Glutamatergic neuron (in vitro differentiated cells): Measurements from ENCODE around the gene AR. TPM values are rescaled to one million over a fixed set of nuclear protein-coding genes. Genes with fewer than 3 reads are reported as not detected.
A peak's percentile ranks its signal among the peaks of the same experiment; 100 is the strongest.

ENCODE experiments used
- DNase-seq: peaks from one replicate; pipeline ENCODE4 v3.0.0; 2022
- H3K27ac Mint-ChIP-seq: one replicate; pipeline ENCODE4 v1.8.0; 2020; ENCODE audit warnings: mild to moderate bottlenecking, mixed read lengths, inconsistent platforms; ENCODE audit not compliant: unreplicated experiment
- H3K27me3 Mint-ChIP-seq: one replicate; pipeline ENCODE4 v1.8.0; 2020; ENCODE audit warnings: mild to moderate bottlenecking, moderate library complexity, mixed read lengths, inconsistent platforms; ENCODE audit not compliant: unreplicated experiment
- H3K36me3 Mint-ChIP-seq: one replicate; pipeline ENCODE4 v1.8.0; 2020; ENCODE audit warnings: mild to moderate bottlenecking, mixed read lengths, inconsistent platforms; ENCODE audit not compliant: unreplicated experiment
- H3K4me1 Mint-ChIP-seq: one replicate; pipeline ENCODE4 v1.8.0; 2020; ENCODE audit warnings: mild to moderate bottlenecking, low read depth, mixed read lengths, inconsistent platforms; ENCODE audit not compliant: unreplicated experiment
- H3K4me3 Mint-ChIP-seq: one replicate; pipeline ENCODE4 v1.8.0; 2020; ENCODE audit warnings: mild to moderate bottlenecking, mixed read lengths, inconsistent platforms; ENCODE audit not compliant: unreplicated experiment
- H3K9me3 Mint-ChIP-seq: one replicate; pipeline ENCODE4 v1.8.0; 2020; ENCODE audit warnings: mild to moderate bottlenecking, moderate library complexity, mixed read lengths, inconsistent platforms; ENCODE audit not compliant: unreplicated experiment
- CTCF ChIP-seq: fragments of 200-600 bp; sonication (generic); IDR thresholded peaks from one replicate; pipeline ENCODE4 v1.5.0; 2021; ENCODE audit not compliant: partially characterized antibody, unreplicated experiment
- total RNA-seq: library from RNA; stranded (reverse); fragmentation: NEBNext Ultra II Directional; extraction: Animal tissue kit (Norgen Biotek cat#: 25700); gene quantifications from one replicate; pipeline ENCODE4 v1.2.1, GENCODE V29; 2021; ENCODE audit not compliant: unreplicated experiment

AR gene
- total RNA-seq, 1 donor from 2014 or later: 0.56 TPM

- DNase-seq: no peak
- Mint-ChIP-seq H3K9me3 (no peaks in the 10 kb centered on the region), H3K4me3 (no peak overlapping the region), H3K4me1 (peaks cover 14% of the 10 kb centered on the region), H3K27me3 (peaks cover 2% of the 10 kb centered on the region), H3K36me3 (no peaks in the 10 kb centered on the region), H3K27ac (no peak overlapping the region)
- no peak for TF ChIP-seq CTCF
Observed at GRCh38 chrX:67726018-67726417, 182.2 kb downstream of the AR start.

GRCh38 chrX:67727576-67727975 lies 183.8 kb downstream of the AR start:
- Mint-ChIP-seq H3K36me3 (no peaks in the 10 kb centered on the region), H3K27ac (no peak overlapping the region)

DNA sequence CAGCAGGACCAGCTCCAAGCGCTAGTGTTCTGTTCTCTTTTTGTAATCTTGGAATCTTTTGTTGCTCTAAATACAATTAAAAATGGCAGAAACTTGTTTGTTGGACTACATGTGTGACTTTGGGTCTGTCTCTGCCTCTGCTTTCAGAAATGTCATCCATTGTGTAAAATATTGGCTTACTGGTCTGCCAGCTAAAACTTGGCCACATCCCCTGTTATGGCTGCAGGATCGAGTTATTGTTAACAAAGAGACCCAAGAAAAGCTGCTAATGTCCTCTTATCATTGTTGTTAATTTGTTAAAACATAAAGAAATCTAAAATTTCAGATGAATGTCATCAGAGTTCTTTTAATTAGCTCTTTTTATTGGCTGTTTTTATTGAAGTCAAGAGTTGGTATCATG lies 186.5 kb downstream of the AR start:
- H3K9me3 Mint-ChIP-seq: no peaks in the 10 kb centered on the region
- TF ChIP-seq CTCF: no peak
- no peaks in the 10 kb centered on the region for H3K36me3 Mint-ChIP-seq

More at GRCh38 chrX:67727576-67727975, 183.8 kb downstream of the AR start:
- Mint-ChIP-seq H3K27me3 (peaks cover 5% of the 10 kb centered on the region), H3K4me1 (peaks cover 18% of the 10 kb centered on the region), H3K4me3 (no peak overlapping the region), H3K9me3 (no peaks in the 10 kb centered on the region)
- TF ChIP-seq CTCF: no peak
- DNase-seq: no peak

GRCh38 chrX:67731061-67731460 lies 187.2 kb downstream of the AR start:
- Mint-ChIP-seq H3K4me3 (no peak overlapping the region), H3K9me3 (no peaks in the 10 kb centered on the region)
- no peak for TF ChIP-seq CTCF

More for the DNA sequence above, 186.5 kb downstream of the AR start:
- DNase-seq: no peak
- H3K4me3 Mint-ChIP-seq: no peak overlapping the region
- peaks cover 6% of the 10 kb centered on the region for H3K4me1 Mint-ChIP-seq
- peaks cover 3% of the 10 kb centered on the region for H3K27me3 Mint-ChIP-seq
- H3K27ac Mint-ChIP-seq: no peak overlapping the region

DNA sequence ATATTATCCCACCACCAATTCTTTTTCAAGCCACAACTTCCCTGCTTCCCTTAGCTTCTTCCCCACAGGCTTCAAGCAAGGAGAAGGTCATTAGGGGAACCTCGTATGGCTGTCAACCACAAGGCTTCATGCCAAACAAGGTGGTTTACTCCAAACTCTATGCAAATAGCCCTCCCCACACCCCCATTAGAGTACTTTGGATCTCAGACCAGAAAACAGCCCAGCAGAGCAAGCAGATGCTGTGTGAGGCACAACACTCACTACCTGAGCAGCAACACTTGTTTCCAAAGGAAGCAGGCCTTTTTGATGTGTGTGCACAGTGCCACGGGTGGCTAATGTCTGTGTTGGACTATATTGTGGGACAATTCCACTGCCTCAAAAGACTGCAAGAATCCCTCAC lies 189.0 kb downstream of the AR start:
- DNase-seq: no peak
- H3K4me3 Mint-ChIP-seq: no peak overlapping the region
- no peaks in the 10 kb centered on the region for H3K9me3 Mint-ChIP-seq
- no peak for TF ChIP-seq CTCF
- peaks cover 4% of the 10 kb centered on the region for H3K4me1 Mint-ChIP-seq
- H3K27me3 Mint-ChIP-seq: peaks cover 3% of the 10 kb centered on the region
- no peaks in the 10 kb centered on the region for H3K36me3 Mint-ChIP-seq
- no peak overlapping the region for H3K27ac Mint-ChIP-seq

More at GRCh38 chrX:67731061-67731460, 187.2 kb downstream of the AR start:
- Mint-ChIP-seq H3K4me1 (peaks cover 4% of the 10 kb centered on the region), H3K36me3 (no peaks in the 10 kb centered on the region), H3K27me3 (peaks cover 3% of the 10 kb centered on the region), H3K27ac (peak overlapping the region; percentile 44)
- DNase-seq: no peak
